ENCODE data around the gene PTF1A. TPM values are rescaled to one million over a fixed set of nuclear protein-coding genes. Genes with fewer than 3 reads are reported as not detected.

The PTF1A gene
- polyA plus RNA-seq, 1 donor (not counting 4 experiments of a cell fraction or from before 2014, with no cell fraction given) = not detected

DNA sequence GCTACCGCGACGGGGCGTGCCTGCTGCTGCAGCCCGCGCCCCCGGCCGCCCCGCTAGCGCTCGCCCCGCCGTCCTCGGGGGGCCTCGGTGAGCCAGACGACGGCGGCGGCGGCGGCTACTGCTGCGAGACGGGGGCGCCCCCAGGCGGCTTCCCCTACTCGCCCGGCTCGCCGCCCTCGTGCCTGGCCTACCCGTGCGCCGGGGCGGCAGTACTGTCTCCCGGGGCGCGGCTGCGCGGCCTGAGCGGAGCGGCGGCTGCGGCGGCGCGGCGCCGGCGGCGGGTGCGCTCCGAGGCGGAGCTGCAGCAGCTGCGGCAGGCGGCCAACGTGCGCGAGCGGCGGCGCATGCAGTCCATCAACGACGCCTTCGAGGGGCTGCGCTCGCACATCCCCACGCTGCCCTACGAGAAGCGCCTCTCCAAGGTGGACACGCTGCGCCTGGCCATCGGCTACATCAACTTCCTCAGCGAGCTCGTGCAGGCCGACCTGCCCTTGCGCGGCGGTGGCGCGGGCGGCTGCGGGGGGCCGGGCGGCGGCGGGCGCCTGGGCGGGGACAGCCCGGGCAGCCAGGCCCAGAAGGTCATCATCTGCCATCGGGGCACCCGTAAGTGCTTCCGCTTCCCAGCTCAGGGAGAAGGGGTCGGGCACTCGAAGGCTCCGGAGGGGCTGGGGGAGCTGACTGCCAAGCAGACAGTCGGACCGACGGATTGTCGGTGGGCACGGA lies 761 bp downstream of the PTF1A start:
- dilution Hi-C loops (cut with MboI; ENCODE audit: extremely low pct_ligation_motif_present, low sequenced_read_pairs) = no loop called here
- TF ChIP-seq, protein P1, sequence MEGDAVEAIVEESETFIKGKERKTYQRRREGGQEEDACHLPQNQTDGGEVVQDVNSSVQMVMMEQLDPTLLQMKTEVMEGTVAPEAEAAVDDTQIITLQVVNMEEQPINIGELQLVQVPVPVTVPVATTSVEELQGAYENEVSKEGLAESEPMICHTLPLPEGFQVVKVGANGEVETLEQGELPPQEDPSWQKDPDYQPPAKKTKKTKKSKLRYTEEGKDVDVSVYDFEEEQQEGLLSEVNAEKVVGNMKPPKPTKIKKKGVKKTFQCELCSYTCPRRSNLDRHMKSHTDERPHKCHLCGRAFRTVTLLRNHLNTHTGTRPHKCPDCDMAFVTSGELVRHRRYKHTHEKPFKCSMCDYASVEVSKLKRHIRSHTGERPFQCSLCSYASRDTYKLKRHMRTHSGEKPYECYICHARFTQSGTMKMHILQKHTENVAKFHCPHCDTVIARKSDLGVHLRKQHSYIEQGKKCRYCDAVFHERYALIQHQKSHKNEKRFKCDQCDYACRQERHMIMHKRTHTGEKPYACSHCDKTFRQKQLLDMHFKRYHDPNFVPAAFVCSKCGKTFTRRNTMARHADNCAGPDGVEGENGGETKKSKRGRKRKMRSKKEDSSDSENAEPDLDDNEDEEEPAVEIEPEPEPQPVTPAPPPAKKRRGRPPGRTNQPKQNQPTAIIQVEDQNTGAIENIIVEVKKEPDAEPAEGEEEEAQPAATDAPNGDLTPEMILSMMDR (optimal IDR thresholded peaks at IDR 0.05 in 1 of 3, IDR thresholded peaks at IDR 0.05 in 1 of 3, conservative IDR thresholded peaks at IDR 0.05 in 1 of 3; ENCODE audit: extremely low read depth in 1 of 3, insufficient read depth in 2 of 3, low read length in 3 of 3) = no peak
- no peak for TF ChIP-seq EZH2 (IDR thresholded peaks at IDR 0.05; ENCODE audit: low read length)
- FAIRE-seq = no peak

DNA sequence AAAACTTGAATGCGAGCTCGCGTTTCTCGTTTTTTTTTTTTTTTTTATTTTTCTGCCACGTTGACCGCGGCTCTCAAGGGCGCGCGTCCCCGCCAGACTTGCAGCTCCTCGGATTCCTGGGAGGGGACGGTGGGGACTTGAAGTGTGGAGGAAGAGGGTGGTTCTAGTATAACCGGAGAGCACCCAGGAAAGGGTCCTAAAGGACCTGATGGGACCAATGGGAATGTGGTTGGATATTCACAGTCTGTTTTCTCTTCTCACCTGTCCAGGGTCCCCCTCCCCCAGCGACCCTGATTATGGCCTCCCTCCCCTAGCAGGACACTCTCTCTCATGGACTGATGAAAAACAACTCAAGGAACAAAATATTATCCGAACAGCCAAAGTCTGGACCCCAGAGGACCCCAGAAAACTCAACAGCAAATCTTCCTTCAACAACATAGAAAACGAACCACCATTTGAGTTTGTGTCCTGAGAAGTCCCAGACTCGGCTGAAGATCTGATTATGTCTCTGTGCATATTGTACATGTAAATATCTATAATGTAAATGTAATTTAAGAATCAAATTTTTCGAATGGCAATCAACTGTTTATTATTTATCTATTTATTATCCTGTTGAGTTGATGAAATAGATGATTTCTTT lies 1.4 kb downstream of the PTF1A start:
- dilution Hi-C loops (cut with MboI; ENCODE audit: extremely low pct_ligation_motif_present, low sequenced_read_pairs) = no loop called here
- TF ChIP-seq, protein P1 (optimal IDR thresholded peaks at IDR 0.05 in 1 of 3, IDR thresholded peaks at IDR 0.05 in 1 of 3, conservative IDR thresholded peaks at IDR 0.05 in 1 of 3; ENCODE audit: extremely low read depth in 1 of 3, insufficient read depth in 2 of 3, low read length in 3 of 3) = no peak
- TF ChIP-seq EZH2 (IDR thresholded peaks at IDR 0.05; ENCODE audit: low read length) = peak; percentile 96
- no peaks in the 10 kb centered on the region for H3K79me2 ChIP-seq (ENCODE audit: control insufficient read depth, insufficient read depth, low read length)
- no peaks in the 10 kb centered on the region for H4K20me1 ChIP-seq (ENCODE audit: control insufficient read depth, extremely low read depth, insufficient read depth, low read length)
- H3K9ac ChIP-seq (ENCODE audit: control insufficient read depth, extremely low read depth, insufficient read depth, low read length) = no peak overlapping the region
- H2AFZ ChIP-seq (ENCODE audit: control insufficient read depth, low read length) = no peak overlapping the region
- peaks cover 95% of the 10 kb centered on the region for H3K27me3 ChIP-seq (ENCODE audit: control insufficient read depth, extremely low read depth, insufficient read depth, low read length)
- H3K9me1 ChIP-seq (ENCODE audit: control insufficient read depth, extremely low read depth, insufficient read depth, low read length) = no peaks in the 10 kb centered on the region
- FAIRE-seq = no peak
- H3K4me3 ChIP-seq (ENCODE audit: control insufficient read depth in 2 of 3, extremely low read depth in 1 of 3, insufficient read depth in 2 of 3, low read depth in 1 of 3, low read length in 3 of 3) = no peak overlapping the region
- H3K4me1 ChIP-seq (ENCODE audit: control insufficient read depth, extremely low read depth, insufficient read depth, low read length) = no peaks in the 10 kb centered on the region
- H3K9me3 ChIP-seq (ENCODE audit: control insufficient read depth, low read depth, low read length) = no peaks in the 10 kb centered on the region
- H3K27ac ChIP-seq (ENCODE audit: control insufficient read depth, insufficient read depth, low read length) = no peak overlapping the region
- H3K4me2 ChIP-seq (ENCODE audit: control insufficient read depth, extremely low read depth, insufficient read depth, low read depth, low read length) = no peak overlapping the region
- DNase-seq (ENCODE audit: low read depth, low spot score) = no peak
- H3K36me3 ChIP-seq (ENCODE audit: control insufficient read depth in 2 of 2, extremely low read depth in 1 of 2, insufficient read depth in 2 of 2, low read length in 2 of 2) = no peaks in the 10 kb centered on the region

More for the DNA sequence above, 761 bp downstream of the PTF1A start:
- Histone ChIP-seq H3K27ac (ENCODE audit: control insufficient read depth, insufficient read depth, low read length) (no peak overlapping the region), H3K9me3 (ENCODE audit: control insufficient read depth, low read depth, low read length) (no peaks in the 10 kb centered on the region), H3K4me2 (ENCODE audit: control insufficient read depth, extremely low read depth, insufficient read depth, low read depth, low read length) (no peak overlapping the region), H3K79me2 (ENCODE audit: control insufficient read depth, insufficient read depth, low read length) (no peaks in the 10 kb centered on the region), H3K9ac (ENCODE audit: control insufficient read depth, extremely low read depth, insufficient read depth, low read length) (no peak overlapping the region), H3K27me3 (ENCODE audit: control insufficient read depth, extremely low read depth, insufficient read depth, low read length) (peaks cover 96% of the 10 kb centered on the region), H2AFZ (ENCODE audit: control insufficient read depth, low read length) (no peak overlapping the region), H4K20me1 (ENCODE audit: control insufficient read depth, extremely low read depth, insufficient read depth, low read length) (no peaks in the 10 kb centered on the region), H3K4me3 (ENCODE audit: control insufficient read depth in 2 of 3, extremely low read depth in 1 of 3, insufficient read depth in 2 of 3, low read depth in 1 of 3, low read length in 3 of 3) (no peak overlapping the region), H3K36me3 (ENCODE audit: control insufficient read depth in 2 of 2, extremely low read depth in 1 of 2, insufficient read depth in 2 of 2, low read length in 2 of 2) (no peaks in the 10 kb centered on the region), H3K9me1 (ENCODE audit: control insufficient read depth, extremely low read depth, insufficient read depth, low read length) (no peaks in the 10 kb centered on the region), H3K4me1 (ENCODE audit: control insufficient read depth, extremely low read depth, insufficient read depth, low read length) (no peaks in the 10 kb centered on the region)
- DNase-seq (ENCODE audit: low read depth, low spot score) = no peak

Data from keratinocyte (primary cell).